Kasumi-1 (cell line): Measurements from ENCODE around the gene UPF2.

ENCODE experiments used
- DNase-seq, 2 experiments: peaks; one replicate each; lab custom pipeline; 2025; lab: John Stamatoyannopoulos, UW

UPF2 gene

DNA sequence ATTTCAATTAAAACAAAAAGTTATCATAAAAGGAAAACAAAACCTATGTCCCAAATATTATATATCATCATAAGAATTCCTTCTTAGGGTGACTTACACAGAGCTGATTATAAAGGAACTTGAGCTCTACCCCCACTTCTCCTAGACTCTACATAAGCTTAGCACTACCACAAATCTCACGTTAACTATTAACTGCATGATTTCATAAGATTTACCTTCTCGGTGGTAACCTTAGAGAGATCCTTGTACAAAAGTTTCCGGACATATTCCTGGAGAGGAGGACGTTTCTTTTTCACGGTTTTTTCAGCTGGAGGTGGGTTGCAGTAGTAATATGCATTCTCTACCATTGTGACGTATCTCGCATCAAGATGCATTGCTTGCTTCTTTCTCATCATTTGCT is 83.7 kb downstream of the UPF2 start:
- DNase-seq, result no peak

DNA sequence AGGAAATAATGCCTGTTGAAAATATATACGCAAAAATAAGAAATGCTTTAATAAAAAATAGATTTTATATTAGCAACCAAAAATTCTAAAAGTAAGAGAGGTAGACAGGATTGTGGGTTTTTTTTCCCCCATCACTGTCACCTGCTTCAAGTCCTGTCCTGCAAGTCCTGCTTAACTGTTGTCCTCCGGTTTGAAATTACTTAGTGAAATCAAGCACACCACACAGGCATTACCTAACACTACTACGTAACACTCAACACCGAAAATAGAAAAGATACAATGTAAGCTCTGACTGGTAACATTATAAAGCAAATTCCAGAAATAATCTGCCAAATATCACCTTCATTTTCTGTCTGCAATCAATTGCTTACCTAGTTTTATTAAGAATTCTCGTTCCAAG is 90.9 kb downstream of the UPF2 start:
- no peak for DNase-seq

DNA sequence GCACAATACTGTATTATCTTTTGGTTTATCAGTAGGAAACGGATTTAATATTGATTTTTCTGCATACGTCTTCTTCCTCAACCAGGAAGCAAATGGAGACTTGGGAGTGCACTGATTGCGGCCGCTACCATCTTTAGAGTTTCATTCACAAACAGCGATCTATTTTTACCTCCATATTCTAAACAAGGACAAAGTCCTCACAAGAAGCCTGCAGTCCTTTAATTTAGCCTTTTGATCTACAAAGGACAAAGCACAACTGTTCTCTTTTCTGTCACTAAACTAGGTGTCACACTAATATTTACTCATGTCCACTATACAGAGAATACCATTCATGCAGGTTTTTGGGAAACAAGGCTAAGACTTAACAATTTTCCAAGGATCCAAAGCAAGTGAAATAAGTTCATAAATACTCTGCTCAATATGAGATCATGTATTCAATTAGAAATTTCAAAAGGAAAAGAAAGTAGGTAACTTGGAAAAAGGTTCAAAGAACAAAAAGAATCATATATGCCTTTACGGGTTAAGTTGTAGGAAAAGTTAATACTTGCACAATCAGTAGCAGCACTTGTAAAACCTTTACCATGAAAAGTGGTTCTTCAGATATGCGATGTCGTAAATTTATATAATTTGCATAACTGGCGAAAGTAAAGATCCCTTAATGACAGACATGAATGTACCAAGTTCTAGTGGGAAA is 92.1 kb downstream of the UPF2 start:
- no peak for DNase-seq

DNA sequence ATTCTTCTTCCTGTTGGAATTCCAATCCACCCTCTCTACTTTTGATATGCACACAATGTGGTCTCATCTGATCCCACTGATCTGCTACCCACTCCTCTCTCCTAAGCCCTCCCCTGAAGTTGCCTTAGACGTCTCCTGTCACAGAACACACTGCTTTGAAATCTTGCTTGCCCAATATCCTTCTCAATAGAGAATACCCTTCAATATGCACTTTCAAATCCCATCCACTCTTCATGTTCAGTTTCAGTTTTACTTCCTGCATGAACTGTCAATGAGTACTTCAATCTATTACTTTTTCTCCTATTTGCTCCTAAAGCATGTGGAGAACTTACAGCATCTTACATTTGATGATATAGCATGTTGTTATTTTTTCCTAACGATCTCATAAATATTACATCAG is 93.5 kb downstream of the UPF2 start:
- DNase-seq, result no peak

DNA sequence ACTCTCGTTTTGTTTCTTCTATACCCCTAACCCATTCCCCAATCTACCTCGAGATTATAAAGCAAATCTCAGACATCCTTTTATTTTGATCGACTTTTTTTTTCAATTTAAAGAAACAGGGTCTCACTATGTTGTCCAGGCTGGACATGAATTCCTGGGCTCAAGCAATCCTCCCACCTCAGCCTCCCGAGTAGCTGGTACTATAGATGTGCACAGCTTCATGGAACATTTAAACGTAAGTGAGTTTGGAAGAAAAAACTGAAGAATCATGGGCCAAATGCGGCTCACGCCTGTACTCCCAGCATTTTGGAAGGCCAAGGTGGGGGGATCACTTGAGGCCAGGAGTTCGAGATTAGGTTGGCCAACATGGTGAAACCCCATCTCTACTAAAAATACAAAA is 96.0 kb downstream of the UPF2 start:
- no peak for DNase-seq

DNA sequence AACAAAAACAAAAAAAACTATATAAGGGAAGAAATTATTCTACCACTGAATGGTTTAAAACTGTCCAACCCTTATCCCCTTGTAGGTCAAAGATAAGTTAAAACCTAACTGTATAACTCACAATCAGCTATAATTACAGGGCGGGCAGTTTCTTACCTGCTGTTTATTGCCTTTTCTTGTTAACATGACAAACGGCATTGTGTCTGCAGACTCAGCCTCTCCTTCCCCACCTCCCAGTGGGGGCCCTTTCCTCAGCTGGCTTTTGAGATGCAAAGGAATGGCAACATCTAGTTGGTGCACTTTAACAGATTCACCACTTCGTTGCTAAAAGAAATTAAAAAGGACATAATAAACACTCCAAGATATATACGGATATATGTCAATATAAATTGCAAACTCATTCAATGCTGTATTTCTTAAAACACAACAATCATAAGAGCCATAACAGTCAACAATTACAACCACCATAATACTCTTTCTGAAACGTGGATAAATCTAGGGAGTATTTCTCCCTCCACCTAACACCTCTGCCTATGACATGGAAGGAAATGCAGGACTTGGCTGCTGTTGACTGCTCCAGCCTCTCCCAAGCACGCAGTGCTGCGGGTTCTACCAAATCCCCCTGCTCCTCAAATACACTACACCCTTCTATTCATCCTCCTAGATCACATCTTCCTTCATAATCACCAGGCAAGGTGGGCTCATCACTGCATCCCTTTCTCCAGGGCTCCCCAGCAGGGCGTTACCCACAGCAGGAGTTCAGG is 106.0 kb downstream of the UPF2 start:
- DNase-seq, result no peak

DNA sequence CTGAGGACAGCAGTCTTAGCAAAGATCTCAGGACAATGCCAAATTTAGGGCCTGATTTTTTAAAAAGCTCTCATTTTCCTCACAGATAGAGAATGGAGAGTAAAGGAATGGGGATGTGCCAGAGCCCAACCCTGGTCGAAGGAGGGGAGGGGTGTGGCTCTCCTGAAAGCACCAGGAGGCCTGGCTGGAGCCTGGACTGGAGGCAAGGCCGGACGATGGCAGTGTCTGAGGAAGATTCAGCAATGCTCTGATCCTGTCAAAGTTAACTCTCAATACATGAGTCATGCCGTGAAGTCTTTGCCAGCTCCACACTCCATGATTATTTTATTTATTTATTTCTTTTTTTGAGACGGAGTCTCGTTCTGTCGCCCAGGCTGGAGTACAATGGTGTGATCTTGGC is 108.3 kb downstream of the UPF2 start:
- no peak for DNase-seq

DNA sequence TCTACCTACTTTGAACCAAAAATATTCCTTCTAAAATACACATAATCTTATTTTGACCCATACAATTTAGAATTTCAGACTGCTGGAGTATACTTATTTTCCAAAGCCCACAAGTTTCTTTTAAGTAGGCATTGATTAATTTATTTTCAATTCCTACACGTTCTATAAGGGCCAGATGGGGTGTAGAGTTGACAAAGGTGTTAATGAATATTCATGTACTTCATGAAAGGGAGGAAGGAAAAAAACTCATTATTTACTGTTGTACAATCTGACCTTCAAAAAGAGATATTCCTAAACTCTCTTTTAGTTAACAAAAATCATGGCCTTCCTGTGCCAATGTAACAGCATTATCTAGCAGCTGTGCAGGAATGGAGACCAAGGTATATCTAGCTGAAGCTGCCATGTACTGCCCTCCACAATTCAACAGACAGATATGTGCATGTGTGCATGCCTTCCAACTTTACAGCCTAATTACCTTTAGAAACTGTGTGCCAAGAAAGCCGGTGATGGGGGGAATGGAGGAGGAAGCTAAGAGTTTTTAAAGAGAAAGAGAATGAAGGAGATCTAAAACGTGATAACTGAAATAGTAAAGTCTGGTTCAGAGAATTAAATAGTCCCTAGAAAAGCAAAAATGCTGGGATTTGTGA is 108.9 kb downstream of the UPF2 start:
- DNase-seq, result no peak

DNA sequence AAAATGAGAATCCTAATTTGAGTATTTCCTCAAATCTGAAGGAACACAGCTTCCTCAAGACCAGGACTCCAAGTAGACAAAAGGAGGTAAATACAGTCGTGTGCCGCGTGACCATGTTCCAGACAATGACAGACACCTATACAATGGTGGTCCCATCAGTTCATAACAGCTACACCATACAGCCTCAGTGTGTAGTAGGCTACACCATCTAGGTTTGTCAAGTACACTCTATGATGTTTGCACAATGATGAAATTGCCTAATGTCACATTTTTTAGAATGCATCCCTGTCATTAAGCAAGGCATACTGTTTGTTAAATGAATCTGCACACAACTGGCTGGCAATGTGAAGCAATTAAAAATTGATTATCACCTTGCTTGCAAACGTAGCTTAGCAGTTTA is 111.6 kb downstream of the UPF2 start:
- DNase-seq, result no peak

DNA sequence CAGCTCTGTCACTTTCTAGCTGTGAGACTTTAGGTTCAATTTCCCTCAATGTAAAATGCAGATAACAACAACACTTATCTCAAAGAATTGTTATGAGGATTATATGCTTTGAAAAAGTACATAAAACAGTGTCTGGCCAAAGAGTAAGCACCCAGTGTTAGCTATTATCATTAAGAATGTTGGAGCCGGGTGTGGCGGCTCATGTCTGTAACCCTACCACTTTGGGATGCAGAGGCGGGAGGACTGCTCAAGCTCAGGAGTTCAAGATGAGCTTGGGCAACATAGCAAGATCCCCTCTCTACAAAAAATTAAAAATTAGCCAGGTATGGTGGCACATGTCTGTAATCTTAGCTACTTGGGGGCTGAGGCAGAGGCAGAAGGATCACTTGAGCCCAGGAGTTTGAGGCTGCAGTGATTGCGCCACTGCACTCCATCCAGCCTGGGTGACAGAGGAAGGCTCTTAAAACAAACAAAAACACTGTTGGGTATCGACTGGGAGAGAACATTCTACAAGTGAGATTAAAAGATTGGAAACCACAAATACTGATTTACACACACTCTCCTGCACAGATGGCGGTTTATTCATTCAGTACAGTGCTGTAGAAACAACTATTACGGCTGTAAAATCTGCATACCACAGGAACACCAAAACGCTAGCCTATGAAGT is 112.2 kb downstream of the UPF2 start:
- no peak for DNase-seq

DNA sequence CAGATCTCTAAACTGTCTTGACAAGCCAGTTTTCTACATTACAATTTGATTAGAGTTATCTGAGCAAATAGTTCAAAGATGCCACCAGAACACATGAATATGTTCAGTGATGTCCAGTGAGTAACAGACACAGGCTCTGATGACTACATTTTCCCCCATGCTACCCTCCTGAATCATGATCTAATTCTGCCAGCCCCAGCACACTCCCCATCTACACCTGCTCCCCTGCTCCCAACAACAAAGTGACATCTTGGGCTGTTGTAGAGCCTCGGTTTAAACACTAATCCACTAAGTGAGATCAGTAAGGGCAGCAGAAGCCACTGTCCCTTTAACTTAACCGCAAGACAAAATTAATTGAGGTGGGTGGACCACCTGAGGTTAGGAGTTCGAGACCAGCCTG is 114.9 kb downstream of the UPF2 start:
- DNase-seq, result no peak

DNA sequence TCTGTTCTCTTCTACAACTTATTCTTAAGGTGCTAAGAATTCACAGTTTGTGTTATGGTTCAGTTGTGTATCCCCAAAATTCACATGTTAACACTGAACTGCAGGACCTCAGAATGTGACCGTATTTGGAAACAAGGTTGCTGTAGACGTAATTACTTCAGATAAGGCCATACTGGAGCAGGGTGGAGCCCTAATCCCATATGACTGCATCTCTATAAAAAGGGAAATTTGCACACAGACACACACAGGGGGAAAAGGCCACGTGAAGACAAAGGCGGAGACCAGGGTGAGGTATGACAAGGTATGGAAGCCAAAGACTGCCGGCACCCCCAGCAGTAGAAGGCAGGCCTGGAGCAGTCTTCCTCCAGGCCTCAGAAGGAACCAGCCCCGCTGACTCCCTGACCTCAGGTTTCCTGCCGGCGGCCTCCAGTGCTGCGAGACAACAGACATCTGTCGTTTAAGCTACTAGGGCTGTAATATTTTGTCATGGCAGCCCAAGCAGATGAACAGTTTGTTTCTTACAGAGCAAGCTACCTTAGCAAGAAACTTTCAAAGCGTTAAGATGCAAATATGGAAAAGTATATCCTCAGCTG is 120.7 kb downstream of the UPF2 start:
- peak; percentile 89 to 92 for DNase-seq

DNA sequence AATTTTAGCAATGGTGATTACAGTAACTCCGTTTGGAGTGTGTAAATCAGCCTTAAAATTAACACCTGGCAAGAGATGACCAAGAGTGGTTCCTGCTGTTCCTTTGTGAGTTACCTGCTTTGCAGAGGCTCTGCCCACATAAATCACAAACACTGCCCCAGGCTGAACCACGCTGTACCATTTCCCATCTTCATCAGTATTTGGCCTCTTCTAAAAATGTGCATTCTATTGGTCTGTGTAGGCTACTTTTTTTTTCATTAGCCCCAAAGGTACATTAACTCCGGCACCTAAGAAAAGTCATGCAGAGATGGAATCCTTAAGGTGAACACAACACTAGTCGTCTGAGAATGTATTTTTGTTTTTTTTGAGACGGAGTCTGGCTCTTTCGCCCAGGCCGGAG is 123.3 kb downstream of the UPF2 start:
- no peak for DNase-seq

DNA sequence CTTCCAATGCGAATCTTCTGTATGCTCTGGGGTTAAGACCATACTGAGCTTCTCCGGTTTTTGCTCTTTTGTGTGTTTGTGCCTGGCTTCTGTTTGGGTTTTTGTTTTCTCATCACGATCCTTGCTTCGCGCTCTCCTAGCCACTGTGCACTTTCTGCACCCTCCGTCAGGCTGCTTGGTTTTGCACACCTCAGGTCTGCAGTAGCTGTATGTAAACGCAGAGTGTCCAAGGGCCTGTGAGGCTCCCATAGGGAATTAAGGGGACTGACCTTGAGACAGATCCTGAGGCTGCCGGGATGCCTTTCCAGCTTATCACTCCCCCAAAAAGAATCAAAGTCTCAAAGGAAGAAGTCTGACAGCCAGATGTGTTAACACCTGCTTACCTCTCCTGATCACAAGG is 124.2 kb downstream of the UPF2 start:
- no peak for DNase-seq

DNA sequence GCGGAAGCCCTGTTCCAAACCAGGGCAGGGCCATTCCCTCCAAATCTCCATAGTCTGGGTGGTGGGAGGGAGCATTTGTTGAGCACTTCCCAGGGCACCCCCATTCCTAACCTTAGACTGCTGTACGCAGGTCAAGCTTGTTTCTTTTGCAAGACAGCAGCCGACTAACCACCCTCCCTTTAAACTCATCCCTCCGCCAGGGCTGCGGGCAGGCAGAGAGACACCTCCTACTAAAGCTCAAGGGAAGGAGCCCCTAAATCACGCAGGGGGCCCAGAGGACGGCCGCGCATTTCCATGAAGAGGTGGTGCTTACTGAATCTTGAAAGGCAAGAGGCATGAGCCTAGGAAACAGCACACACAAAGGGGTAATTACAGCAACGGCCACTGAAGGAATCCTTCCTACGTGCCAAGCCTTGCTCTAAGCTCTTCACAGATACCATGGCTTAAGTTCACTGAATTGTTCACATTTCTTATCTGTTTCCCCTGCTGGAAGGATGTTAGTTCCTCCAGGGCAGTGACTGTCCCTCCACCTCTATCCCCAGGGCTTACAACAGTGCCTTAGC is 129.4 kb downstream of the UPF2 start:
- DNase-seq, result no peak

DNA sequence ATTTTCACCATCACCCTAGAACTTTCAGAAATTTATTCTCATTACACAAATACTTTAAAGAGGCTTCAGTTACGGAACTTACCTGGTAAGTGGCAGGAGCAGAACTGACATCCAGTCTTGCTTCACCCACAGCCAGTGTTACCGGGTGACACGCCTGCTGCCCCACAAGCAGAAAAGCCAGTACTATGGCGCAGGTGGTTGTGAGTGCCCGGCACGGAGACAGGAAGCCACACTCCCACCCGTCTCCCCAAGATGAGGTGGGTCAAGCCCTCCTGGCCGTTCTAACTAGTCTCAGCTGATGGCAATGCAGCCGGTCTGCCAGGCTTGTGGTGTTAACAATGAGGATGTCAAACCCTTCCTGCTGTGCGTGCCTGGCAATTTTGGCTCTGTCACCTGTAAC is 132.5 kb downstream of the UPF2 start:
- no peak for DNase-seq

DNA sequence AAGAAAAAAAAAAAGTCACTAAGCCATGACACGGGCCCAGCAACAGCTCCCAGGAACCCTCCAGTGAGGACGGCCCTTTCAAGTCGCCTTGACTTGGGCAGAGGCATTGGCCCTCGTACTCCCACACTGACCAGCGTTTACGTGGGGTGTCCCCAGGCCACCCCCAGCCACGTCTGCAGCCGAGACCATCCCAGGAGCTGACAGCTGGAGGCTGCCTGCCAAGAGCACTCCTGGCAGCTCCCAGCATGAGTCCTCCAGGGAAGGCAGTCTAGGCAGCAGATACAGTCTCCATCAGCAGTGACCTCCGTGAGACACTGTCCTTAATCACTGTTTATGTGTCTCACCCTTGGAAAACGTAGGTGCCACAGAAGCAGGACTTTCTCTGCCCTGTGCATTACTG is 133.0 kb downstream of the UPF2 start:
- no peak for DNase-seq

DNA sequence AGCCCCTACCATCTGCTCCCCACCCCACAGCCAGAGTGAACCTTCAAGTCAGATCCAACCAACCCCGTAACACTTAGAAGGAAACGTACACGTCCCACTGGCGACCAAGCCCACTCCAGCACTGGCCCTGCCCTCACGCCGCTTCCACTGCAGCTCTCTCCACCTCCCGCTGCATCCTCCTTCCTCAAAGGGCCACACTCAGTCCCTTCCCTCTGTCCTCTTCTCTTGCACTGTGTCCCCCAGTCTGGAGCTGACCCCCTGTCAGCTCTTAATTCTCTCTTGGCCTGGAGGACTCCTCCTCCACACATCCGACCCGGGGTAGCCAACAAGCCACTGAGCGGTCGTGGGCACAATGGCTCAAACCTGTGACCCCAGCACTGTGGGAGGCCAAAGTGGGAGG is 133.6 kb downstream of the UPF2 start:
- DNase-seq, result no peak

DNA sequence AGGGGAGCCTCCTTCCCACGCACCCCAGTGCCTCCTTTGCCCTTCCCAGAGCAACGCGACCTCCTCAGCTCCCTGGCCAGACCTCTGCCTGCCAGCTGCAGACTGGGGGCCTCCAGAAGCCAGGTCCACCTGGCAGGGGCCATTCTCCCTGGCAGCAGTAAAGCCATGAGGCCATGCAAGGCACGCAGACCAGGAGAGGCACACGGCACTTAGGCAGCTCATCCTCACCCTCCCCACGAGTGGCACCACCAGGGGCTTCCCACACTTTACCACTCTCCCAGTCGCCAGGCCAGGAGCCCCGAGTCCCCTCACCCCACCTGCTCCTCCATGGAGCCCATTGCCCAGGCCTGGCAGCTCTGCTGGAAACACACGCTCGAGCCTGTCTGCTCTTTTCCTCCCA is 134.1 kb downstream of the UPF2 start:
- no peak for DNase-seq

DNA sequence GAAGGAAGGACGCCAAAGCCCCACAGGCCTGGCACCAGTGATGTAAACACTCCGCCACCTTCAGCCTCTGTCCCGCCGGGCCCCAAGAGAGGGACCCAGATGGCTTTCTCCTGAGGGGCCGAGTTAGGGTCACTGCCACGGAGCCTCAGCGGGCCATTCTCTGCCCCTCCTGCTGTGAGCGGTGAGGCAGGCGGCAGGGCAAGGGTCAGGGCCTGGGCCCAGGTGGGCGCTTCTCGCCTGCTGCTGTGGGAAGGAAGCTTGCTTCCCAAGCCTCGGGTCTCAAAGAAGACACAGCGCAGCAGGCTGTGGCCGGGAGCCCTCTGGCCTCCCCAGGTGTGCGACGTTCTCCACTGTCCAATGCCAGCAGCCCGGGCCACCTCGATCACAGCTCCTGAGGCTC is 134.7 kb downstream of the UPF2 start:
- DNase-seq, result no peak

DNA sequence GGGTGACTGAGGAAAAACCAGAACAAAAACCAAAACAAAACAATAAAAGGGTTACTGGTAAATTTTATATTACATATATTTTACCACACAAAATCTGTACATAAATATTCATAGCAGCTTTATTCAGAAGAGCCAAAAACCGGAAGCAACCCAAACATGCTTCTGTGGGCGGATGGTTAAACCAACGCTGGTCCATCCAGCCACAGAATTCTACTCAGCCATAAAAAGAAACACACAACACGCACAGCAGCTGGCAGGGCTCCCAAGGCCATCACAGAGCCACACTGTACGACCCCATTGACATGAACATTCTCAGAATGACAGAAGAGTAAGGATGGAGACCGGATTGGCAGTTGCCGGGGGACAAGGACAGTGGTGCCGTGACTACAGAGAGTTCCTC is 135.9 kb downstream of the UPF2 start:
- peak in 1 of 2 experiments; percentile 21 for DNase-seq

DNA sequence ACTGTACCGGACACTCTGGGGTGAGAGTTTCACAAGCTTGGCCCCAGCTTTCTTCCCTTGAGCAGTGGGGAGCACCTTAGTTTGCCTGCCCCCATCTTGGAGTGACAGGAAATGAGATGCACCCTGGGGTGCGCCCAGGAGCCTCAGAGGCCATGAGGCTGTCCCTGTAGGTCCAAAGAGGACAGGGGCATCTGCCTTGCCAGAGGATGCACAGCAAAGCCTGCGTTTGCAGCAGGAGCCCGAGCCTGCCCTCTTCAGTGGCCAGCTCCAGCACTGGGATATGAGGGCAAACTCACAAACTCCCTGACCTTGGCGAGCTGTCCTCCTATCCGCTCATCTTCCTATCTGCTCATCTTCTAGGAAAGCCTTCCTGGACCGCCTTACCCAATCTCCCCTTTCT is 140.0 kb downstream of the UPF2 start:
- no peak for DNase-seq
